IPS-18a (cell line): Measurements from ENCODE around the gene ANGPTL4.
"Not testable (repeated sequence)": the region's sequence is repeated elsewhere in the genome, so short reads cannot be mapped to it uniquely, and the experiment has no call there.

Experiments
- H3K27ac ChIP-seq: one replicate; pipeline ENCODE4 v1.5.1; 2013; ENCODE audit warnings: low read length
- H3K27me3 ChIP-seq: one replicate; pipeline ENCODE4 v1.6.1; 2013; ENCODE audit warnings: mild to moderate bottlenecking, low read length; ENCODE audit not compliant: control insufficient read depth, insufficient read depth
- H3K36me3 ChIP-seq: one replicate; pipeline ENCODE4 v1.6.1; 2013; ENCODE audit warnings: low read depth, low read length; ENCODE audit not compliant: control insufficient read depth
- H3K4me1 ChIP-seq: one replicate; pipeline ENCODE4 v1.6.1; 2013; ENCODE audit warnings: low read depth, low read length; ENCODE audit not compliant: control insufficient read depth
- H3K4me3 ChIP-seq: one replicate; pipeline ENCODE4 v1.5.1; 2013; ENCODE audit warnings: low read length
- H3K9ac ChIP-seq: one replicate; pipeline ENCODE4 v1.6.1; 2013; ENCODE audit warnings: mild to moderate bottlenecking, low read length, moderate library complexity
- H3K9me3 ChIP-seq: one replicate; pipeline ENCODE4 v1.6.1; 2013; ENCODE audit warnings: low read depth, low read length; ENCODE audit not compliant: control insufficient read depth

ANGPTL4 gene

GRCh38 chr19:8397746-8398310 is 33.9 kb downstream of the ANGPTL4 start:
- Histone ChIP-seq H3K9me3 (no peaks in the 10 kb centered on the region), H3K27ac (no peak overlapping the region), H3K36me3 (peaks cover 2% of the 10 kb centered on the region), H3K9ac (no peak overlapping the region), H3K27me3 (no peaks in the 10 kb centered on the region), H3K4me3 (no peak overlapping the region), H3K4me1 (no peaks in the 10 kb centered on the region)

GRCh38 chr19:8398311-8398771 is 34.4 kb downstream of the ANGPTL4 start:
- no peaks in the 10 kb centered on the region for H3K9me3 ChIP-seq
- H3K4me1 ChIP-seq: no peaks in the 10 kb centered on the region
- no peak overlapping the region for H3K27ac ChIP-seq
- no peaks in the 10 kb centered on the region for H3K27me3 ChIP-seq
- no peak overlapping the region for H3K9ac ChIP-seq
- H3K36me3 ChIP-seq: peaks cover 7% of the 10 kb centered on the region
- no peak overlapping the region for H3K4me3 ChIP-seq

- Histone ChIP-seq H3K36me3 (peaks cover 12% of the 10 kb centered on the region), H3K4me3 (no peak overlapping the region), H3K27me3 (no peaks in the 10 kb centered on the region), H3K9me3 (no peaks in the 10 kb centered on the region), H3K27ac (no peak overlapping the region), H3K4me1 (no peaks in the 10 kb centered on the region), H3K9ac (no peak overlapping the region)
Observed at GRCh38 chr19:8399681-8400188, 35.8 kb downstream of the ANGPTL4 start.

DNA sequence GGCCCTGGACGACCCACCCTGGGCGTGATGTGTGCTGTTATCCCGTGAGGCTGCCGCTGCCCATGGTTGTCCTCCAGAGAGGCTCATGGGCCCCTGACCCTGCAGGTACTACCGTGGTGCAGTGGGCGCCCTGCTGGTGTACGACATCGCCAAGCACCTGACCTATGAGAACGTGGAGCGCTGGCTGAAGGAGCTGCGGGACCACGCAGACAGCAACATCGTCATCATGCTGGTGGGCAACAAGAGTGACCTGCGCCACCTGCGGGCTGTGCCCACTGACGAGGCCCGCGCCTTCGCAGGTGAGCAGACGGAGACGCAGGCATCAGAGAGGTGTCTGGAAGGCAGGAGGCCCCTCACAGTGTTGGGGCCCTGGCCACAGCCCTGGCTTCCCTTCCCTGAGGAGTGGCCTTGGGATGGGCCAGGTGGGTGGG is 38.0 kb downstream of the ANGPTL4 start:
- Histone ChIP-seq H3K4me3 (no peak overlapping the region), H3K4me1 (no peaks in the 10 kb centered on the region), H3K27me3 (no peaks in the 10 kb centered on the region), H3K36me3 (peaks cover 16% of the 10 kb centered on the region), H3K9me3 (no peaks in the 10 kb centered on the region), H3K27ac (no peak overlapping the region), H3K9ac (no peak overlapping the region)

DNA sequence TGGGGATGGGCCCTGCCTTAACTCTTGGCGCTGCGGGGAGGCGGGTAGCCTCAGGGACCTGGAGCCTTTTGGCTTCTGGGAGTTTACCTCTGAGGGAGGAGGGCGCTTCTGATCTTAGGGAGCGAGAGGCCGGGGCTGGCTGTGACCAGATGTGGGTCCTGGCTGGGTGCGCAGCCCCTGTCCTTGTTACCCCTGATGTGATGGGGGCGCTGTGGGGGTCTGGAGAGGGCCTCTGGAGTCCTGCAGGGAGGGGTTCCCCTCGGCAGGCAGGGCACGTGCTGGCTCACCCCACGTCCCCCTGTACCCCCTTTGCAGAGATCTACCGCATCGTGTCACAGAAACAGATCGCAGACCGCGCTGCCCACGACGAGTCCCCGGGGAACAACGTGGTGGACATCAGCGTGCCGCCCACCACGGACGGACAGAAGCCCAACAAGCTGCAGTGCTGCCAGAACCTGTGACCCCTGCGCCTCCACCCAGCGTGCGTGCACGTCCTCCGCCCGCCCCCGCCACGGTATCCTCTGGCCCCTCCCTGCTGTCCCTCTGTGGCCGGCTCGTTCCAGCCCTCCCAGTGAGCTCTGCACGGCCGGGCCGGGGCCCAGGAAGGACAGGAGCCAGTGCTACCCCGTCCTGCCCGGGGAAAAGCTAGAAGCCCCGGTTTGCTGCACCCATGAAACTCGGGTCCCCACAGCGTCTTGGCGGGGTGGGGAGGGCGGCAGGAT is 39.3 kb downstream of the ANGPTL4 start:
- Histone ChIP-seq H3K4me3 (no peak overlapping the region), H3K36me3 (peaks cover 16% of the 10 kb centered on the region), H3K27ac (no peak overlapping the region), H3K9me3 (no peaks in the 10 kb centered on the region), H3K9ac (no peak overlapping the region), H3K27me3 (no peaks in the 10 kb centered on the region), H3K4me1 (no peaks in the 10 kb centered on the region)

DNA sequence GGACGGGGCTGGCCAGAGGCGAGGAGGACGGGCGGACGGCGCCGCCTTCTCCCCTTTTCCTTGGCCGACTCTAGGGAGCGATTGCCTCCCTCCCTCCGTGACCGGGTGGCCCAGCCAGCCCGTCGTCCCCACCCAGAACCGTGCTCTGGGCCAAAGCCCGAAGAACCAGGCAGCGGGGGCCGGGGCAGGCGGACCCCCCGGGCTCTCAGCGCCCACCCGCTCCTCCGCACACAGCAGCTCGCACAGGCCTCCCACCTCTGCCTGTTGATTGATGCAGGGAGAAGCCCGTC is 39.8 kb downstream of the ANGPTL4 start:
- Histone ChIP-seq H3K36me3 (peaks cover 16% of the 10 kb centered on the region), H3K27ac (no peak overlapping the region)

GRCh38 chr19:8404391-8405151 is 40.6 kb downstream of the ANGPTL4 start:
- Histone ChIP-seq H3K27me3 (no peaks in the 10 kb centered on the region), H3K4me1 (no peaks in the 10 kb centered on the region), H3K9me3 (no peaks in the 10 kb centered on the region), H3K36me3 (peaks cover 16% of the 10 kb centered on the region), H3K27ac (no peak overlapping the region), H3K9ac (no peak overlapping the region), H3K4me3 (no peak overlapping the region)

More for the DNA sequence above, 39.8 kb downstream of the ANGPTL4 start:
- Histone ChIP-seq H3K4me1 (no peaks in the 10 kb centered on the region), H3K9me3 (no peaks in the 10 kb centered on the region), H3K9ac (no peak overlapping the region), H3K4me3 (no peak overlapping the region), H3K27me3 (no peaks in the 10 kb centered on the region)

- not testable (repeated sequence) for H3K27me3 ChIP-seq, H3K9ac ChIP-seq, H3K9me3 ChIP-seq, H3K4me3 ChIP-seq, H3K27ac ChIP-seq, H3K36me3 ChIP-seq, H3K4me1 ChIP-seq
Observed at GRCh38 chr19:8410718-8411117, 46.8 kb downstream of the ANGPTL4 start.

- Histone ChIP-seq H3K9me3 (no peaks in the 10 kb centered on the region), H3K9ac (peak within 1 kb of the TSS; percentile 10), H3K4me3 (peak within 1 kb of the TSS; percentile 69), H3K36me3 (no peaks in the 10 kb centered on the region), H3K27ac (no peak within 1 kb of the TSS), H3K27me3 (peaks cover 10% of the 10 kb centered on the region), H3K4me1 (no peaks in the 10 kb centered on the region)
Observed at GRCh38 chr19:8412783-8413628, 49.1 kb downstream of the ANGPTL4 start, which contains the start of gene MARCHF2. Gene MARCHF2 (plus strand): TSS chr19:8413305. CDS start chr19:8421841, 8,536 bp downstream.

- Histone ChIP-seq H3K27ac (no peak overlapping the region), H3K4me1 (no peaks in the 10 kb centered on the region)
Observed at GRCh38 chr19:8413629-8413995, 49.7 kb downstream of the ANGPTL4 start.

GRCh38 chr19:8416796-8417195 is 52.8 kb downstream of the ANGPTL4 start:
- H3K27me3 ChIP-seq: peaks cover 10% of the 10 kb centered on the region
- H3K9me3 ChIP-seq: no peaks in the 10 kb centered on the region
- no peak overlapping the region for H3K4me3 ChIP-seq
- H3K4me1 ChIP-seq: no peaks in the 10 kb centered on the region
- H3K27ac ChIP-seq: no peak overlapping the region
- H3K9ac ChIP-seq: no peak overlapping the region
- H3K36me3 ChIP-seq: no peaks in the 10 kb centered on the region

More at GRCh38 chr19:8413629-8413995, 49.7 kb downstream of the ANGPTL4 start:
- Histone ChIP-seq H3K27me3 (peaks cover 10% of the 10 kb centered on the region), H3K9ac (peak overlapping the region; percentile 10), H3K4me3 (peak overlapping the region; percentile 69), H3K36me3 (no peaks in the 10 kb centered on the region), H3K9me3 (no peaks in the 10 kb centered on the region)
